Measurements from ENCODE around the gene PTPRT. TPM values are rescaled to one million over a fixed set of nuclear protein-coding genes. Genes with fewer than 3 reads are reported as not detected.
A peak's percentile ranks its signal among the peaks of the same experiment; 100 is the strongest.

Gene PTPRT
- total and polyA plus RNA-seq, 4 donors, result 10.7 to 46.1 (median 32.0) TPM

- 100% methylated on average over 1 of the region's 4 CpGs for WGBS (ENCODE audit: insufficient coverage)
- DNase-seq (ENCODE audit: low read depth in 4 of 6, low spot score in 6 of 6), result no peak
- Histone ChIP-seq H3K4me3 (ENCODE audit: low read depth, low read length) (no peak overlapping the region), H3K9me3 (ENCODE audit: control insufficient read depth, insufficient read depth, low read length) (no peaks in the 10 kb centered on the region), H3K4me1 (ENCODE audit: control insufficient read depth, insufficient read depth, low read length) (no peaks in the 10 kb centered on the region), H3K27ac (ENCODE audit: low read depth, low read length) (no peak overlapping the region), H3K36me3 (ENCODE audit: control insufficient read depth, insufficient read depth, low read length) (no peaks in the 10 kb centered on the region), H3K27me3 (ENCODE audit: control insufficient read depth, insufficient read depth, low read length) (no peaks in the 10 kb centered on the region)
Observed at GRCh38 chr20:43205699-43206098, 16.0 kb upstream of the PTPRT start.

- no peaks in the 10 kb centered on the region for H3K27me3 ChIP-seq (ENCODE audit: control insufficient read depth, insufficient read depth, low read length)
- no peak overlapping the region for H3K27ac ChIP-seq (ENCODE audit: low read depth, low read length)
- WGBS (ENCODE audit: insufficient coverage), result 83% methylated on average over 5 of the region's 6 CpGs
- H3K9me3 ChIP-seq (ENCODE audit: control insufficient read depth, insufficient read depth, low read length), result no peaks in the 10 kb centered on the region
- peak in 1 of 6 donors; percentile 60 for DNase-seq (ENCODE audit: low read depth in 4 of 6, low spot score in 6 of 6)
- no peaks in the 10 kb centered on the region for H3K36me3 ChIP-seq (ENCODE audit: control insufficient read depth, insufficient read depth, low read length)
- H3K4me3 ChIP-seq (ENCODE audit: low read depth, low read length), result no peak overlapping the region
- H3K4me1 ChIP-seq (ENCODE audit: control insufficient read depth, insufficient read depth, low read length), result no peaks in the 10 kb centered on the region
Observed at GRCh38 chr20:43202100-43202499, 12.4 kb upstream of the PTPRT start.

GRCh38 chr20:43198607-43199006 is 8.9 kb upstream of the PTPRT start:
- H3K27ac ChIP-seq (ENCODE audit: low read depth, low read length), result no peak overlapping the region
- no peak overlapping the region for H3K4me3 ChIP-seq (ENCODE audit: low read depth, low read length)
- DNase-seq (ENCODE audit: low read depth in 4 of 6, low spot score in 6 of 6), result no peak
- H3K9me3 ChIP-seq (ENCODE audit: control insufficient read depth, insufficient read depth, low read length), result no peaks in the 10 kb centered on the region
- no peaks in the 10 kb centered on the region for H3K27me3 ChIP-seq (ENCODE audit: control insufficient read depth, insufficient read depth, low read length)
- peaks cover 4% of the 10 kb centered on the region for H3K4me1 ChIP-seq (ENCODE audit: control insufficient read depth, insufficient read depth, low read length)
- WGBS (ENCODE audit: insufficient coverage), result 76% methylated on average over 3 of the region's 4 CpGs
- no peaks in the 10 kb centered on the region for H3K36me3 ChIP-seq (ENCODE audit: control insufficient read depth, insufficient read depth, low read length)

- DNase-seq (ENCODE audit: low read depth in 4 of 6, low spot score in 6 of 6), result no peak
- no peak overlapping the region for H3K4me3 ChIP-seq (ENCODE audit: low read depth, low read length)
- H3K27me3 ChIP-seq (ENCODE audit: control insufficient read depth, insufficient read depth, low read length), result peaks cover 2% of the 10 kb centered on the region
- H3K36me3 ChIP-seq (ENCODE audit: control insufficient read depth, insufficient read depth, low read length), result no peaks in the 10 kb centered on the region
- no peaks in the 10 kb centered on the region for H3K9me3 ChIP-seq (ENCODE audit: control insufficient read depth, insufficient read depth, low read length)
- 93% methylated on average over 3 of the region's 3 CpGs for WGBS (ENCODE audit: insufficient coverage)
- peaks cover 23% of the 10 kb centered on the region for H3K4me1 ChIP-seq (ENCODE audit: control insufficient read depth, insufficient read depth, low read length)
- no peak overlapping the region for H3K27ac ChIP-seq (ENCODE audit: low read depth, low read length)
Observed at GRCh38 chr20:43196243-43196642, 6.5 kb upstream of the PTPRT start.

GRCh38 chr20:43194137-43194536 is 4.4 kb upstream of the PTPRT start:
- Histone ChIP-seq H3K27ac (ENCODE audit: low read depth, low read length) (no peak overlapping the region), H3K4me1 (ENCODE audit: control insufficient read depth, insufficient read depth, low read length) (peaks cover 35% of the 10 kb centered on the region), H3K9me3 (ENCODE audit: control insufficient read depth, insufficient read depth, low read length) (no peaks in the 10 kb centered on the region), H3K27me3 (ENCODE audit: control insufficient read depth, insufficient read depth, low read length) (peaks cover 8% of the 10 kb centered on the region), H3K4me3 (ENCODE audit: low read depth, low read length) (no peak overlapping the region), H3K36me3 (ENCODE audit: control insufficient read depth, insufficient read depth, low read length) (no peaks in the 10 kb centered on the region)
- DNase-seq (ENCODE audit: low read depth in 4 of 6, low spot score in 6 of 6), result peak in 2 of 6 donors; percentile 39 to 54
- 50% methylated on average over 7 of the region's 9 CpGs for WGBS (ENCODE audit: insufficient coverage)

GRCh38 chr20:43193443-43193842 is 3.7 kb upstream of the PTPRT start:
- WGBS (ENCODE audit: insufficient coverage), result 100% methylated on average over 1 of the region's 3 CpGs
- no peak for DNase-seq (ENCODE audit: low read depth in 4 of 6, low spot score in 6 of 6)
- no peak overlapping the region for H3K27ac ChIP-seq (ENCODE audit: low read depth, low read length)
- no peaks in the 10 kb centered on the region for H3K9me3 ChIP-seq (ENCODE audit: control insufficient read depth, insufficient read depth, low read length)
- H3K36me3 ChIP-seq (ENCODE audit: control insufficient read depth, insufficient read depth, low read length), result no peaks in the 10 kb centered on the region
- no peak overlapping the region for H3K4me3 ChIP-seq (ENCODE audit: low read depth, low read length)
- H3K4me1 ChIP-seq (ENCODE audit: control insufficient read depth, insufficient read depth, low read length), result peaks cover 41% of the 10 kb centered on the region
- H3K27me3 ChIP-seq (ENCODE audit: control insufficient read depth, insufficient read depth, low read length), result peaks cover 11% of the 10 kb centered on the region

GRCh38 chr20:43191946-43192863 is 2.5 kb upstream of the PTPRT start:
- Histone ChIP-seq H3K4me3 (ENCODE audit: low read depth, low read length) (no peak overlapping the region), H3K36me3 (ENCODE audit: control insufficient read depth, insufficient read depth, low read length) (no peaks in the 10 kb centered on the region), H3K4me1 (ENCODE audit: control insufficient read depth, insufficient read depth, low read length) (peaks cover 47% of the 10 kb centered on the region), H3K27ac (ENCODE audit: low read depth, low read length) (no peak overlapping the region), H3K9me3 (ENCODE audit: control insufficient read depth, insufficient read depth, low read length) (no peaks in the 10 kb centered on the region), H3K27me3 (ENCODE audit: control insufficient read depth, insufficient read depth, low read length) (peaks cover 15% of the 10 kb centered on the region)
- WGBS (ENCODE audit: insufficient coverage), result 25% methylated on average over 10 of the region's 12 CpGs
- DNase-seq (ENCODE audit: low read depth in 4 of 6, low spot score in 6 of 6), result peak in 2 of 6 donors; percentile 64 to 74

- no peak overlapping the region for H3K27ac ChIP-seq (ENCODE audit: low read depth, low read length)
- no peaks in the 10 kb centered on the region for H3K36me3 ChIP-seq (ENCODE audit: control insufficient read depth, insufficient read depth, low read length)
- peaks cover 48% of the 10 kb centered on the region for H3K4me1 ChIP-seq (ENCODE audit: control insufficient read depth, insufficient read depth, low read length)
- DNase-seq (ENCODE audit: low read depth in 4 of 6, low spot score in 6 of 6), result peak in 1 of 6 donors; percentile 28
- 74% methylated on average over 2 of the region's 5 CpGs for WGBS (ENCODE audit: insufficient coverage)
- H3K4me3 ChIP-seq (ENCODE audit: low read depth, low read length), result no peak overlapping the region
- peaks cover 15% of the 10 kb centered on the region for H3K27me3 ChIP-seq (ENCODE audit: control insufficient read depth, insufficient read depth, low read length)
- H3K9me3 ChIP-seq (ENCODE audit: control insufficient read depth, insufficient read depth, low read length), result no peaks in the 10 kb centered on the region
Observed at GRCh38 chr20:43191143-43191542, 1.4 kb upstream of the PTPRT start.

- peaks cover 15% of the 10 kb centered on the region for H3K27me3 ChIP-seq (ENCODE audit: control insufficient read depth, insufficient read depth, low read length)
- DNase-seq (ENCODE audit: low read depth in 4 of 6, low spot score in 6 of 6), result peak in 1 of 6 donors; percentile 33
- no peaks in the 10 kb centered on the region for H3K9me3 ChIP-seq (ENCODE audit: control insufficient read depth, insufficient read depth, low read length)
- H3K27ac ChIP-seq (ENCODE audit: low read depth, low read length), result no peak overlapping the region
- peaks cover 55% of the 10 kb centered on the region for H3K4me1 ChIP-seq (ENCODE audit: control insufficient read depth, insufficient read depth, low read length)
- H3K4me3 ChIP-seq (ENCODE audit: low read depth, low read length), result peak overlapping the region; percentile 41
- WGBS (ENCODE audit: insufficient coverage), result 3% methylated on average over 23 of the region's 24 CpGs
- H3K36me3 ChIP-seq (ENCODE audit: control insufficient read depth, insufficient read depth, low read length), result no peaks in the 10 kb centered on the region
Observed at GRCh38 chr20:43190332-43190953, 737 bp upstream of the PTPRT start.

All from spinal cord (tissue), 10 donors.